Activated T-cell treated with anti-CD3 and anti-CD28 coated beads, Interleukin-2, amount 50 U/mL, for 1 hour (primary cell): ENCODE results near the gene TARBP1.

Experiments
- DNase-seq: peaks from one replicate; pipeline ENCODE4 v3.0.0-alpha.2; 2020

TARBP1 gene

GRCh38 chr1:234484218-234484617, 5.2 kb upstream of the TARBP1 start:
- DNase-seq: no peak

- no peak for DNase-seq
These were observed 2.8 kb upstream of the TARBP1 start for GRCh38 chr1:234481771-234482170.

DNA sequence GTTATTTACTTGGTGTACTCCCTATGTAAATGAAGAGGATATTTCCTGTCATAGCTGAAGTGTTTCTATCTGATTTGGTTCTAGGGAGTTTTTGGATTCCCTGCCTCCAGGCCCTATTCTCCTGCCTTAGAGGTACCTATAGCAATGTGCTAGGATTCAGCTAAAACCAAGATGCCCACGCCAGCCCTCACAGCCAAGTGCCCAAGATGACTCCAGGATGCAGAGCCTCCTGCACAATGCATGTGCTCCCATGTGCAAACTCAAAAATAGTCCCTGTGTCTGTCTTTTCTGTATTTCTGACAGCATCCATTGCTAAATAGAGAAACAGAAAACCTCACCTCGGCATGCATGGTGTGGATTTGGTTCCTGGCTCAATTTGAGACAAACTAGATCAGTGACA, 887 bp upstream of the TARBP1 start:
- DNase-seq: no peak

- no peak for DNase-seq
These were observed 256 bp upstream of the TARBP1 start for GRCh38 chr1:234479310-234479559.

DNA sequence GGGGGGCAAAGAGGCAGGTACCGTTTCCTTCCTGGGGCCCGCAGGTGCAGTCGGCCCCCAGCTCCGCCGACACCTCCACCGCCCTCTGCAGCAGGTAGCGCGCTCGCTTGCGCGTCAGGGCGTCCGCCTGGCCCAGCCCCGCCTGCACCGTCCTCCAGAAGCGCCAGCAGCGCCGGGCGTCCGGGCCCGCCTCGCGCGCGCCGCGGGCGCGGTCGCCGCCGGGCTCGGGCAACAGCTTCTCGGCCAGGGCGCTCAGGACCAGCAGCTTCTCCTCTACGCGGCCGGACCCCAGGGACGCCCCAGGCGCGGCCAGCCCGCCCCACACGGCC, 863 bp downstream of the TARBP1 start:
- DNase-seq: peak; percentile 79

DNA sequence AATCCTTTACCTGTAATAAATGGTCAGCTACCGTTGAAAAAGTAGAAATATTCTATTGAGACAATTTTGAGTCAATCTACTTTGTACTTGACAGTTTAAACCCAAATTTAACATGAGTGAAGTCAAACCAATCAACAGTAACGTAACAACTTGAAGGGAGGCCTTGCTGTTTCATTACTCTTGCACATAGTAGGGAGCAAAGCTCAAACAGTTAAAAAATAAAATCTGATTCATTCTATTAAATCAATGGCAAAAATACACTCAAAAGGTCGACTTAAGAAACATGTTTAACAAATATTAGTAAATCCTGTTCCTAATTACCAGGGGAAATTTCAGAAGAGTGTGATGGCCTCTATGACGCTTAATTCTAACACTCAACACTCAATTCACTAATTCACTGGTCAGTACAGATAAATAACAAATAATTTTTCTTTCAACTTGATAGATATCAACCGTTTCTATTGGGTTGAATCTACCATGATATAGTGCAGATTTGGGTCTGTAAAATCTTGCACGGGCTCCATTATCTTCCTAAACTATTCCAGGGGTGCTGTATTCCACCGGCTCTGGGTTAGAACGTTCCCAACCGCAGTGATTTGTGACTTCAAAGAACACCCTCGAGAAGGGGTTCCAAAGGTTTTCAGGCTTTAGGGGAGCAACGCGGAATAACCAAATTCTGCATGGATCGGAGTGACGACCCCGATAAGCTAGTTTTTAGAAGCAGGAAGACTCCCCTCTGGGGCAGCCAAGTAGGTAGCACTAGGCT, 1.4 kb downstream of the TARBP1 start:
- DNase-seq: no peak

- DNase-seq: no peak
These were observed 2.8 kb downstream of the TARBP1 start for GRCh38 chr1:234476172-234476571.

- DNase-seq: no peak
These were observed 3.7 kb downstream of the TARBP1 start for GRCh38 chr1:234475167-234475793.

DNA sequence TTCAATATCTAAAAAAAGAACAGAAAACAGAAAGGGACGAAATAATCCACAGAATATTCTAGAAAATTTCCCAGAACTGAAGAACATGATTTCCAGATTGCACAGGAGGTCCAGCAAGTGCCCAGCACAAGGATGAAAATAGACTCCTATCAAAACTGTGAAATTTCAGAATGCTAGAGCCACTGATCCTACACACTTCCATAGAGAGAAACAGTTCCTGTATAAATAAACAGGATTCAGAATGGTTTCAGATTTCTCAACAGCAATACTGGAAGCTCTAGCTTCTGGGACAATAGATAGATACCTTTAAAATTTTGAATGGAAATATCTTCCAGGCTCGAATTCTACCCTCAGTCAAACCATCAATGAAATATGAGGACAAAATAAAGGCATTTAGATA, 4.6 kb downstream of the TARBP1 start:
- no peak for DNase-seq

- DNase-seq: no peak
These were observed 5.9 kb downstream of the TARBP1 start for GRCh38 chr1:234473118-234473517.

GRCh38 chr1:234469376-234469775, 9.6 kb downstream of the TARBP1 start:
- no peak for DNase-seq

DNA sequence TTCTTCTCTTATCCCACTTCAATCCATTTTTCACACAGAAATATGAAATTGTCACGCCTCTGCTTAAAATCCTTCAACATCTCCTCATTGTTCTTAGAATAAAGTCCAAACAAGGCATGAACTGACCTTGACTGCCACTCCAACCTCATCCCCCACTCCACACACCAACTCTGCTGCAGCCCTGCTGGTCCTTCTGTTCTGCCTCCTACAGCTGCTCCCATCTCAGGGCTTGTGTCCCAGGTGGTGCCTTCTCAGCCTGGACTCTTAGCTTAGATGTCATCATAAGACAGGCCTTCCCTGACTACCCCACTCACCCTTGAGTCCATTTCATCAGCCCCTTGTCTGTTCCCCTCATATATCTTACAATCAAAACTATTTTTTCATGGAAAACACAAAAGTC, 10.4 kb downstream of the TARBP1 start:
- no peak for DNase-seq

DNA sequence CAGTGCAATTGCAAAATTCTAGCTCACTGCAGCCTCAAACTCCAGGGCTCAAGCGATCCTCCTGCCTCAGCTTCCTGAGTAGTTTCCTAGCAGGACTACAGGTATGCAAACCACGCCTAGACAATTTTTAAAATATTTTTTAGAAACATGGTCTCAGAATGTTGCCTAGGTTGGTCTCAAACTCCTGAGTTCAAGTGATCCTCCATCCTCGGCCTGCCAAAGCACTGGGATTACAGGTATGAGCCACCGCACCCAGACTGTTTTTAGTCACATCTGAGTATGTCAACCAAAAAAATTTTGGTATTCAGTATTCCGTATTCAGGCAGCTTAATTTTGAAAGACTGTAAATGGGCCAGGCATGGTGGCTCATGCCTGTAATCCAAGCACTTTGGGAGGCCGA, 11.2 kb downstream of the TARBP1 start:
- no peak for DNase-seq

GRCh38 chr1:234466945-234467344, 12.0 kb downstream of the TARBP1 start:
- DNase-seq: no peak

GRCh38 chr1:234463749-234464148, 15.2 kb downstream of the TARBP1 start:
- DNase-seq: no peak

GRCh38 chr1:234460652-234461051, 18.3 kb downstream of the TARBP1 start:
- DNase-seq: no peak

DNA sequence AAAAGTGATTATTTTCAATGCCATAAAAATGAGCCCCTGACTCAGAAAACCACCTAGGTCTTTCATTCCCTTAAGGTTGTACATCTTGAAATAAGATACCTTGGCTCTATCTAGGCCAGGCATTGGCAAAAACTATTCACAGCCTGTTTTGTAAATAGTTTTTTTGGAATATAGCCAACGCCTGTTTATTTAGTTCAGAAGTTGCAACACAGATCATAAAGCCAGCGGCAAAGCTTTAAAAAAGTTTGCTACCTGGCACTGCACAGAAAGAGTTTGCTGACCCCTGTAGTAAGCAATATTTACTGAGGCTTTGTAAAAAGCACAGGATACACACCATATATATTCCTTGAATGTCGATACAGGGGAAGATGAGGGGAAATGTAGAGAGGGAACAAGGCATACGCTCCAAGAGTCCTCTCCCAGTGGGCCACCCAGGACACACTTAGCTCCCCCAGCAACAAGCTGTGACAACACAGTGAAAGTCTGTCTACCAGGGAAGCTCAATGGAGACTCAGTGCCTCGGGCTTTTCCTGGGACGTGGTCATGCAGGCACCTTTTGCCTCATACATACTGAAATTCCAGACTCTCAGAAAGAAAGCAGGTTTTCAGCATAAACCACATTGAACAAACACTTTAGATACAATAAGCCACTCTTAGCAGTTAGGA, 20.5 kb downstream of the TARBP1 start:
- no peak for DNase-seq

DNA sequence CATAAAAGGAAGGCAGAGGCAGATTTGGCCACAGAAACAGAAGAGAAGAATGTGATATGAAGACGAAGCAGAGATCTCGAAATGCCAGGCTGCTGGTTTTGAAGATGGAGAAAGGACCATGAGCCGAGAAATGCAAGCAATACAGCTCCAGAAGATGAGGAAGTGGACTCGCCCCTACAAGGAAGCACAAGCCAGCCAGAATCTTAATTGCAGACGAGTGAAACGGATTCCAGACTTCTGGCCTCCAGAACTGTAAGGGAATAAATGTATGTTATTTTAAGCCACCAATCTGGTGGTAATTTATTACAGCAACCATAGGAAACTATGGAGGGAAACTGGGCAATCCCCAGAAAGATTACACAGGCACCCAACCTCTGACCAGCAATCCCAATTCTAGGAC, 24.1 kb downstream of the TARBP1 start:
- no peak for DNase-seq

DNA sequence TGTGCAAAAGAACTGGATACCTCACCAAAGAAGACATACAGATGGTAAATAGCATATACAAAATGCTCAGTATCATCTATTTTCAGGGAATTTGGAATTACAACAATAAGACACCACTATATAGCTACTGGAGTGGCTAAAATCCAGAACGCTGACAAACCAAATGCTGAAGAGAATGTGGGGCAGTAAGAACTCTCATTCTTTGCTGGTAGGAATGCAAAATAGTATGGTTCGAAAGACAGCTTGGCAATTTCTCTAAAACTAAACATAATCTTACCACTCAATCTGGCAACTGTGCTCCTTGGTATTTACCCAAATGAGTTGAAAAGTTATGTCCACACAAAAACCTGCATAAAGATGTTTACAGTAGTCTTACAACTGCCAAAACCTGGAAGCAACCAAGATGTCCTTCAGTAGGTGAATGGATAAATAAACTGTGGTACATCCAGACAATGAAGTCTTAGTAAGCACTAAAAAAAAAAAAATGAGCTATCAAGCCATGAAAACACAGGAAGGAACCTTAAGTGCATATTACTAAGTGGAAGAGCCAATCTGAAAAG, 26.5 kb downstream of the TARBP1 start:
- DNase-seq: no peak

GRCh38 chr1:234440348-234440747, 38.6 kb downstream of the TARBP1 start:
- DNase-seq: no peak

DNA sequence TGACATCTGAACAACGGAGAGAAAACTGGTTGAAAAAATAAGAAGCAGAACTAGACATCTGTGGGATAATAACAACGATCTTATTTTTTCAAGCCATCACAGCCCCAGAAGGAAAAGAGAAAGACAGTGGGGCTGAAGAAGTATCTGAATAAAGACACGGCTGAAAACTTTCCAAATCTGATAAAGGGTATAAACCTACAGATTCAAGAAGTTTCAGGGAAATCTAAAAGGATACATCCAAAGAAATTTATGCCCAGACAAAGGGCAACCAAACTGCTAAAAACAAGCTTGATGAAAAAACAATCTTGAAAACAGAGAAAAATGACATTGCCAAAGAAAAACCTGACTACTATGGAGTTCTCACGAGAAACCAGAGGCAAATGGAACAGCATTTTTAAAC, 40.4 kb downstream of the TARBP1 start:
- DNase-seq: no peak

GRCh38 chr1:234437423-234438171, 41.4 kb downstream of the TARBP1 start:
- no peak for DNase-seq

DNA sequence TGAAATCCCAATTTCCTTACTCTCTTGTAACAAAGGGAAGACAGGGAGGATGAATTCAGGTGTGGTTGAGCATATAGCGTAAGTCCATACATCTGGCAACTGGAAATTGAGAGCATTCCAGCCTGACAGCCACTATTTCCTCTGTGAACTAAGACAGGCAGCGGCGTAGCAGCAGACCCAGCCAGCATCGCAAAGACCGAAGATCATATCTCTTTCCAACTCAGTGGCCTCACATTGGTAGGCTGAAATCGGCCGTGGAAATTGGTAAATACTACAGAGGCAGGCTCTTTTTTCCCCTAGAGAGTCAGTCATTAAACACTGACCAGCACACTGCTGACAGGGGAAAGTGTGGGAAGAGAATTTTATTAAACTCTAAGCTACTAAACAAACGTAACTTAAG, 43.4 kb downstream of the TARBP1 start:
- no peak for DNase-seq

GRCh38 chr1:234434706-234435105, 44.3 kb downstream of the TARBP1 start:
- DNase-seq: no peak
